Measurements from ENCODE around the gene GABRB1. TPM values are rescaled to one million over a fixed set of nuclear protein-coding genes. Genes with fewer than 3 reads are reported as not detected.

Gene GABRB1
- total and polyA plus RNA-seq, 2 of the 8 experiments (the other 6 are each of a cell fraction or from before 2014, with no cell fraction given): 0.22 to 0.38 TPM

DNA sequence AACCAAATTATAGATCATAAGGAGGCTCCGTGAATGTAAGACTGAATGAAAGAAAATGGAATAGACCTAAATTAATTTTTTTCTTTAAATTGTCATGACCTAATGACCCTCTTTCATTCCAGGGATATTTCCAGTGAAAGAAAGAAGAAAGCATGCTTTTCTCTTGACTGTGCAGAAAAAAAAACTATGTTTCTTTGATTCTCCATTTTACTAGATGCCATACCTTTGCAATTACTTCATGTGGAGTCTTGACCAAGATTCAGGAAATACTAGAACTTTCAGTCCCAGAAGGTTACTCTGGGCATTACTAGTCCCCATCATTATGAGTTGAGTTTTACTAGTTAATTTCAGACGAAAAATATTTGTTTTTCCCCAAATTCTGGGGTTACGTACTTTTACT, 438.6 kb downstream of the GABRB1 start:
- H3K79me2 ChIP-seq (ENCODE audit: control insufficient read depth in 1 of 2, insufficient read depth in 2 of 2, low read length in 2 of 2): no peaks in the 10 kb centered on the region
- no peak overlapping the region for H3K14ac ChIP-seq (ENCODE audit: insufficient read length)
- H4K20me1 ChIP-seq (replicated peaks in 1 of 2; ENCODE audit: control insufficient read depth in 1 of 2, insufficient read depth in 2 of 2, low read length in 2 of 2): no peaks in the 10 kb centered on the region
- H2AFZ ChIP-seq (ENCODE audit: low read length): no peak overlapping the region
- no peak overlapping the region for H2BK120ac ChIP-seq (replicated peaks; ENCODE audit: low read depth, low read length)
- H4K5ac ChIP-seq (ENCODE audit: insufficient read length, low read depth, low read length): no peak overlapping the region
- no peak overlapping the region for H2BK20ac ChIP-seq (ENCODE audit: low read length)
- no peak overlapping the region for H2BK5ac ChIP-seq (ENCODE audit: low read depth, low read length)
- no peak overlapping the region for H2AK5ac ChIP-seq (ENCODE audit: low read depth, low read length)
- no peaks in the 10 kb centered on the region for H3K79me1 ChIP-seq (ENCODE audit: low read depth, low read length)
- no peak overlapping the region for H4K91ac ChIP-seq (replicated peaks; ENCODE audit: insufficient read length, low read length)
- H3K56ac ChIP-seq (replicated peaks; ENCODE audit: insufficient read length, low read depth, low read length): no peak overlapping the region
- FAIRE-seq: no peak
- no peak for TF ChIP-seq RAD21 (IDR thresholded peaks at IDR 0.05 in 1 of 2, conservative IDR thresholded peaks at IDR 0.05 in 1 of 2; ENCODE audit: low read depth in 2 of 2, low read length in 2 of 2)
- TF ChIP-seq EZH2 (IDR thresholded peaks at IDR 0.05; ENCODE audit: low read depth, low read length, severe bottlenecking): no peak
- no peak for TF ChIP-seq CHD2 (IDR thresholded peaks at IDR 0.05; ENCODE audit: low read length)
- TF ChIP-seq PHF8 (conservative IDR thresholded peaks at IDR 0.05; ENCODE audit: low read depth, low read length): no peak
- TF ChIP-seq SP4 (IDR thresholded peaks at IDR 0.05; ENCODE audit: low read length): no peak
- no peak for TF ChIP-seq SP1 (IDR thresholded peaks at IDR 0.05; ENCODE audit: low read depth, low read length)
- TF ChIP-seq ASH2L (IDR thresholded peaks at IDR 0.05; ENCODE audit: low read length): no peak
- H2BK15ac ChIP-seq (ENCODE audit: low read length): no peak overlapping the region
- H3K4ac ChIP-seq (replicated peaks; ENCODE audit: insufficient read length, low read depth, low read length): no peak overlapping the region
- H3K23ac ChIP-seq (ENCODE audit: insufficient read length): no peak overlapping the region
- H3K9me3 ChIP-seq (ENCODE audit: insufficient read depth in 2 of 2, low read depth in 1 of 2, low read length in 1 of 2): no peaks in the 10 kb centered on the region
- H3K9ac ChIP-seq (replicated peaks in 1 of 4; ENCODE audit: extremely low read depth in 1 of 4, low read depth in 3 of 4, low read length in 3 of 4): no peak overlapping the region
- no peaks in the 10 kb centered on the region; a peak in 1 of 7 replicates for H3K27me3 ChIP-seq (replicated peaks in 1 of 4; ENCODE audit: control insufficient read depth in 3 of 4, extremely low read depth in 1 of 4, insufficient read depth in 3 of 4, low read length in 3 of 4)
- H3K4me1 ChIP-seq (replicated peaks in 1 of 4; ENCODE audit: control insufficient read depth in 3 of 4, insufficient read depth in 4 of 4, low read length in 3 of 4): no peaks in the 10 kb centered on the region
- ChIA-PET POLR2A (ENCODE audit: partially characterized antibody) (no interaction called here), CTCF (ENCODE audit: partially characterized antibody) (interaction anchor here (1.5 kb wide), 1 partner anchor 14 kb away, joined by 5 read pairs; the partner anchor contains the start of gene ATP10D)
- no peak overlapping the region for H3K4me3 ChIP-seq (ENCODE audit: extremely low read depth in 1 of 4, insufficient read depth in 2 of 4, low read depth in 3 of 4, low read length in 4 of 4)
- H2BK12ac ChIP-seq (ENCODE audit: low read depth, low read length): no peak overlapping the region
- H4K8ac ChIP-seq (ENCODE audit: extremely low read depth, insufficient read depth, low read length): no peak overlapping the region
- H3K27ac ChIP-seq (ENCODE audit: low read depth, low read length): no peak overlapping the region
- no peaks in the 10 kb centered on the region; the same call in 1 of the 2 replicates for H3K23me2 ChIP-seq (ENCODE audit: low read depth, low read length)
- DNase-seq (ENCODE audit: low read depth in 1 of 2, low spot score in 2 of 2): no peak
- WGBS, 2 experiments (ENCODE audit: extremely low coverage in 1 of 2, insufficient coverage in 1 of 2, insufficient read length in 1 of 2, insufficient replicate concordance in 2 of 2, low coverage in 1 of 2, low lambda C conversion rate in 2 of 2, missing lambda C conversion rate in 1 of 2): 92% methylated on average over 3 of the region's 3 CpGs; no CpG with 5 or more reads in 1 of the 2 experiments
- no peak overlapping the region for H3K4me2 ChIP-seq (ENCODE audit: insufficient read depth in 1 of 2, low read depth in 2 of 2, low read length in 2 of 2)
- no peaks in the 10 kb centered on the region for H3K36me3 ChIP-seq (ENCODE audit: control insufficient read depth in 2 of 4, insufficient read depth in 4 of 4, low read length in 3 of 4)
- no peak overlapping the region for H3K18ac ChIP-seq (ENCODE audit: extremely low read depth, low read length)

Data from H1 (cell line).